Neural cell (in vitro differentiated cells): ENCODE measurements around the gene PTPN3.

Source experiments
- CTCF ChIP-seq: fragments of 450-650 bp; IDR thresholded peaks from 2 replicates; pipeline ENCODE4 v1.5.1; 2014; ENCODE audit warnings: antibody characterized with exemption, mild to moderate bottlenecking, moderate library complexity; ENCODE audit not compliant: poor library complexity, severe bottlenecking
- EZH2 ChIP-seq: fragments of 200-600, 300-800 bp; shearing (Covaris generic), sonication (generic); IDR thresholded peaks from 2 replicates; pipeline ENCODE4 v1.6.1; 2014; ENCODE audit warnings: antibody characterized with exemption, low read length, borderline replicate concordance, mild to moderate bottlenecking; ENCODE audit not compliant: insufficient read depth, poor library complexity, severe bottlenecking
- POLR2AphosphoS5 ChIP-seq: IDR thresholded peaks from 2 replicates; pipeline ENCODE4 v1.6.1; 2012
- RAD21 ChIP-seq: fragments of 450-650 bp; conservative IDR thresholded peaks from 2 replicates; pipeline ENCODE4 v1.6.1; 2014; ENCODE audit warnings: antibody characterized with exemption, mild to moderate bottlenecking, moderate library complexity
- REST ChIP-seq: IDR thresholded peaks from 2 replicates; pipeline ENCODE4 v1.6.1; 2012; ENCODE audit warnings: borderline replicate concordance

GRCh38 chr9:109506097-109506712, 8.1 kb upstream of the PTPN3 start:
- no peak for TF ChIP-seq CTCF
- no peak for TF ChIP-seq RAD21
- TF ChIP-seq EZH2, result no peak
- TF ChIP-seq POLR2AphosphoS5, result no peak
- no peak for TF ChIP-seq REST
